GOT3 (cell line): Measurements from ENCODE around the gene MEGF10.

ENCODE experiments used
- DNase-seq: peaks from one replicate; lab custom pipeline; 2025; ENCODE audit warnings: mixed read lengths; lab: John Stamatoyannopoulos, UW

MEGF10 gene

DNA sequence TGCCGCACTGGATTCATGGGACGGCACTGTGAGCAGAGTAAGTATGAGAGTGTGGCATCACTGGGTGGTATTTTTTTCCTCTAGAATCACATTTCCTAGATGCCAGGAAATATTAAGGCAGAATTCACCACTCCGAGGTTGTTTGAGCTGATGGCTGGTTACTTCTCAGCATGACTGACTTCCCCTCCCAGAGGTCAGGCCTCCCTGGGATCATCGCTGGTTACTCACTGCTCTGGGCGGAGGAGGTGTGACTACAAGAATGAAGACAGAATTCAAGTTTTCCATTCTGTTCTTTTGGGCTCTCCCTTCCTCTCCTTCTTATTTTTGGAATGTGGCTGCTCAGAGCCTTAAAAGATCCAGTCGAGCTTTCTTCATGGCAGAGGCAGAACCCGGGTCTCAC is 150.2 kb downstream of the MEGF10 start:
- DNase-seq = no peak

DNA sequence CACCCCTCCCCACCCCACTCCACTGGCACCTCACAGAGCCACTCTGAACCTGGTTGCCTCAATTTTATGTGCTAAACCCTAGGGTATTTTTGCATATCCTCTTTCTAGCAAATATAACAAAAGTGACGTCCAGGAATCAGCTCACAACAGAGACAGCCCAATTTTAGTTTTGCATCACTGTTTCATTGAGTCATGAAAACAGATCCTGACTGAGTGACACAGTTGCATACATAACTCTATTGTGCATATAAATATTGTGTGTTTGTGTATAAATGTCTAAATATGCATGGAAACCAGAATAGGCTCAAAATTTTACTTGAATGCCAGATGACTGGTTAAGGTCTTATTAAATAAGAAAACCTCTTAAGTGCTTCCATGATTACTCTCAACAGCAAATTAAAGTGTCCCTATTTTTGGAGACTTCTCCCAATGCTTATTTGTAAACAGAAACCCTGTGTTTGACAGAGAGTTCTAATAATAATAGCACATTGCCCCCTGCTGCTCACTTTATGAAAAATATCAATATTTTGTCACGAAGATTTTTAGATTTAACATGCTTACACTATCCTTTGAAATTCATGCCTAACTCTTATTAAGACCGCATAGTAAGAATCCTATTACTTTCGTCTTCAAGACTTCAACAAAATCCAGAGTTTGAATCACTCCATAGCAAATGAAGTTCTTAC is 151.3 kb downstream of the MEGF10 start:
- no peak for DNase-seq

DNA sequence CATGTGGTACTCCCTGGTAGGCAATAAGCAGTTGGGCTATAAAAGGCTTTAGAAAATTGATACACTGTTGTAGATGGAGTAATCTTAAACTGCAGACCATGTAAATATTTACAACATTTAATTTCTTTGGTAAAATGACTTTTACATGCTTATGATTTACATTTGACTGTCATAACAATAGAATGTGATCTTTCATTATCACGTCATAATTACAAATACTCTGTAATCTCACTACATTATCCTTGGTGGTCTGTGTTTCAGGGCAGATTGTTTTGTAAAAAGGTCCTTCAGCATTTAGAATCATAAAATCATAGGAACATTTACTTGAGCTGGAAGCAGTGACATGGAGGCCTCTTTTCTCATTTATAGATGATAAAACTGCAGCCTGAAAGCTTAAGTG is 153.6 kb downstream of the MEGF10 start:
- DNase-seq = no peak

DNA sequence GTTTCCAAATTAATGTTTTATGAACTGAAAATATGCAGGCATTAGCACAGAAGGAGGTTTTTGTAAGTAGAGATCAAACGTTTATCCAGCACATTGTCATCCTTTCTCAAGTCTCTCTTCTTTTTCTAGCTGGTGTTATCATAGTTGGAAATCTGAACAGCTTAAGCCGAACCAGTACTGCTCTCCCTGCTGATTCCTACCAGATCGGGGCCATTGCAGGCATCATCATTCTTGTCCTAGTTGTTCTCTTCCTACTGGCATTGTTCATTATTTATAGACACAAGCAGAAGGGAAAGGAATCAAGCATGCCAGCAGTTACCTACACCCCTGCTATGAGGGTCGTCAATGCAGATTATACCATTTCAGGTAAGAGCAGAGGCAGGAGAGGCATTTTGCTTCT is 154.7 kb downstream of the MEGF10 start:
- no peak for DNase-seq

DNA sequence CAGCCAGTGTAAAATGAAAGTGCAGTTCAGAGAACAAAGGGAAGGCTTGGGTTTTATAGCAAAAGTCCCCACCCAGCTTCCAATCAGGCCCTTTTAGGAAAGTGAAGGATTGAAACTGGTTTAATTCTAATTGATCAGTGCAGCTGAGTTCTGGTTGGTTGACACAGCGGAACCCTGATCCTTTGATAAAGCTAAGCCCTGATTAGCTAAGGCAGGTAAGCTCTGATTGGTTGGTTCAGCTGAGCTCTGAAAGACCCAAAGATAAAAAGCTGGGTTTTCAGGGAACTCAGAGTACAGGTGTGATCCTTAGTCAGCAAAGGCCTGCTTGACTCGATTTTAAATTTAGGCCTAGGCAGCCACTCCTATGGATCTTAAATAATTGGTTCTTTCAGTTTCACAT is 156.0 kb downstream of the MEGF10 start:
- no peak for DNase-seq

DNA sequence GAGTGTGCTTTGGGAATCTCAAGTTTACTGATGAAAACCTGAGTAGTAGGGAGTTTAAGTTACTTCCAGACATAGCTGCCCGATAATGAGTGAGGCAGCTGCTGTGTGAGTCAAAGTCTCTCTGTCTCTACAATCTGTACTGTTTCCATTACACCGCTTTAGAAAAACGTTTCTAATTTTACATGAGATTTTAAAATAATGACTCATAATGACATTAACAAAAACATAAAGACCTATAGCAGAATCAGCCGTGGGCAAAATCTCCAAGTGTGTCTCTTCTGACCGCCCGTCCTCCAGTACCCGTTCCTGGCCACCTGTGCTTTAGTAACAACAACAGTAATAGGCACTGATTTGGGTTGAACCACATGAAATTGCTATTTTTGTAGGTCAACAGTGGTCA is 157.2 kb downstream of the MEGF10 start:
- DNase-seq = no peak

DNA sequence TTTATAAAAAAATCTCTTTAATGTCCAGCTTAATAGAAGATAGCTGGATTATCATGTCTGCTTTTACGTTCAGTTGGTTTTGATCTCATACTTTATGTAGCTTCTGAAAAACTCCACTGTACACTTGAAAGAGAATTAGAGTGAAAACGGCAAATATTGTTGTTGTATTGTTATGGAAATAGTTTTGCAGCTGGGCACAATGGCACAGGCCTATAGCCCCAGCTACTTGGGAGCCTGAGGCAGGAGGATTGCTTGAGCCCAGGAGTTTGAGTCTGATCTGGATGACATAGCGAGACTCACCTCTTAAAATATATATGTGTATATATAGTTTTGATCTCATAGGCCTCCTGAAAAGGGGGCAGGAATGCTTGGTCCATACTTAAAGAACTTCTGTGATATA is 159.4 kb downstream of the MEGF10 start:
- DNase-seq = no peak

DNA sequence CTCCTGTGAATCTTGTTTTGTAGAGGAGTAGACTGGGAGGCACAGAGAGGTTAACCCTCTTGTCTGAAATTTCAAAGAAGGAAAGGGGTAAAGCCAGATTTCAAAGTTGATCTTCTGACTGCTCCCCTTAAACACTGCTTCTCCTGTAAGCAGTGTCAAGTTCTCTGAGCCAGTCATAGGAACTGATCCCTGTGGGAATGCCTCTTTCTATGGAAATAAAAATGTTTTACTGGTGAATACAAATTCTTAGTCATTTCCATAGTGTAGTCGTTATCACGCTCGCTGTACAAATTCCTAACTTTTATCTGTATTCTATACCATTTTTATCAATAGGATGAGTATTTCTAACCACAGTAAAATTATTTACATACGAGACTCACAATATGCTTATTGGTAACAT is 160.5 kb downstream of the MEGF10 start:
- no peak for DNase-seq

DNA sequence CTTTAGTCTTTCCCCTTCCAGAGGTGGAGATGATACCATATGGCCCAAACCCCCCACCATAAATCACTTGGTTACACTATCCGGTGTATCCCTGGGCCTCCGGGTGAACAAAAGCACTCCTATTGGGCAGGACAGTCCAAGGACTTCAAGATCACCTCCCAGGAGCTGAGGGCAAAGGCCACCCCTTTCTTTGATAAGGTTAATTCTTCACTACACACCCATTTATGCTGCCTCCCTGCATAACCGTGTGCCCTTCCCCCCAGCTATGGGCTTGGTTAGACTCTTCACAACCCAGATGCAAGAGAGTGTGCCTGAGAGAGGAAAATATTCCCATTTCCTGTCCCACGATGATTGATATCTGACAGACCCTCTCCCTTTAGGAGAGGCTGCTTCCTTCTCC is 162.0 kb downstream of the MEGF10 start:
- DNase-seq = no peak

DNA sequence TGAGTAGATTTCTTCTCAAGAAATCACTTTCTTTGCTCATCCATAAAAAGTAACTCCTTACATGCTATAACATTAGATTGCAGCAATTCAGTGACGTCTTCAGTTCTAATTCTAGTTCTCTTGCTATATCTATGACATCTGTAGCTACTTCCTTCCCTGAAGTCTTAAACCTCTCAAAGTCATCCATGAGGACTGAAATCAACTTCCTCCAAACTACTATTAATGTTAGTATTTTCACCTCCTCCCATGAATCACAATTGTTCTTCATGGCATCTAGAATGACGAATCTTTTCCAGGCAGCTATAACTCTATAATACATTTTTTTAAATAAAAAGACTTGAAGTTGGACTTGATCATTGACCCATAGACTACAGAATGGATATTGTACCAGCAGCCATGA is 180.6 kb downstream of the MEGF10 start:
- DNase-seq = no peak

DNA sequence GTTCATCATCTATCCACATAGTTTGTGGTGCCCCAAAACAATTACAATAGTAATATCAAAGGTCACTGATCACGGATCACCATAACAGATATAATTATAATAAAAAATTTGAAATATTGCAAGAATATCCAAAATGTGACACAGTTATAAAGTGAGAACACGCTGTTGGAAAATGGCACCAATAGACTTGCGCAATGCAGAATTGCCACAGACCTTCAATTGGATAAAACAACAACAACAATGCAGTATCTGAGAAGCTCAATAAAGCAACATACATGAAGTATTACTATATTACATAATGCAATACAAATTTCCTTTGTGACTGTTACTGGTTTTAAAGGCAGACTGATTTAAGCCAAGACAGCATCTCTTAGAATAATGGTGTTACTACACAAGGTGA is 182.1 kb downstream of the MEGF10 start:
- no peak for DNase-seq

DNA sequence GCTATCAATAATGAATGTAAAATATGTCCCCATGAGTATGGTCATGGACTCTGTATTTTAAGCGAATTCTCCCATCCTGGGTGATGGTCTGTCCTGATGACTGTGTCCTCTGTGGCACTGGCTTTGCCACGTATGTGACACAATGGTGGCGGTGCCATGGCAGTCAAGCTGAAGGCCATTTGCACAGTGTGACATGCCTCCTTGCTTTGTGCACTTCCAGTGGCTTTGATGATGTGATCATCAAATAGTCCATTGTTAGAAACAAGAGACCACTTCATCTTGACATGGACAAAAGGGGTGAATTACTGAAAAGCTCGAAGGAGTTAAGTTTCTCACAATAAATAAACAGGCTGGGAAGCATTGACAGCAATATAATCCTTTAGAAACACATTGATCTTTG is 195.9 kb downstream of the MEGF10 start:
- DNase-seq = no peak

DNA sequence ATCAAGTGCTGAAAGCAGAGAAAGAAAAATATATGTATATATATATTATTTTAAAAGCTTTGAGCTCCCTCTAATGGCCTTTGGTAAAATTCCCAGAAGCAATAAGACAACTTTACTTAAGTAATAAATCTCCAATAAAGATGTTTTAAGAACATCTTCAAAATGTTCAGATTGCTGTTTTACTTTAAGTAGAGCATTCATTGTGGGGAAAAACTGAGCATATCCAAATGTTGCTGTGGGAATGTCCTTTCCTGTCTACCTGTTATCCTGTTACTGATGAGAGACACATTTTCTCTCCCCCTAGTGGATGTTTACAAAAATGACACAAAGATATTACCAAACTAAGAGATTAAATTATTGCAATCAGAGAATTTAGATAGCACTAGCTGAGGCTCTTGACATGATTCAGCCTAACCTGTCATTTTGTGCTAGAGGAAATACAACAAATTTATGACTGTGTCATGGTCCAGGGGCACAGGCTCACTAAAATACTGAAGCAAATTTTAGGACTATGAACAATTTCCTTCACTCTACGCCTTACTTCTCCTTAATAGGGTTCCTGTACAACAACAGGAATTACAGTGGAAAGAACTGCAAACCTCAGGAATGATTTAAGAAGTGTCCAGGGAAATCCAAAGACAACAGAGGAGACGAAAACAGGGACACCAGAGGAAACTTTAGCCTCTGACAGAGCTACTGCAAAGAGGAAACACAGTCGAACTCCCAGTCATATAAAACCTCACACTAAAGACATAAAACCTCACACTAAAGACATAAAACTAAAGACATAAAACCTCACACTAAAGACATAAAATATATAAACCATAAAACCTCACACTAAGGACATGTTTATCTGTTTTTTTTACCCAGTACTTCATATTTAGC is 202.5 kb downstream of the MEGF10 start:
- DNase-seq = no peak

DNA sequence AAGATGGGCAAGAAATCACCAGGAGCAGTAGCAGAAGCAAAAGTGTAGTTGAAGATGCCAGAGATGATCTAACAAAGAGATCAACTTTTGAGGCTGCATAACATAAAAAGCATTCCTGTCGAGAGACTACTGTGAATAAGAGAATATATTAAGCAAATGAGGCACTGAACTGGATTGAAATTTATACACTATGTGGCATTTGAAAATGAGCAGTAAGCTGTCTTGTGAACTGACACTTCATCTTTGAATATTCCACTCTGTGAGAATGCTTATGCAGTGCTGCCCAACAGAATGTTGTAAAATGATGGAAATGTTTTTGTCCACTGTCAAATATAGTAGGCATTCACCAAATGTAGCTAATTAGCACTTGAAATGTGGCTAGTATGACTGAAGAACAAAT is 208.0 kb downstream of the MEGF10 start:
- no peak for DNase-seq

DNA sequence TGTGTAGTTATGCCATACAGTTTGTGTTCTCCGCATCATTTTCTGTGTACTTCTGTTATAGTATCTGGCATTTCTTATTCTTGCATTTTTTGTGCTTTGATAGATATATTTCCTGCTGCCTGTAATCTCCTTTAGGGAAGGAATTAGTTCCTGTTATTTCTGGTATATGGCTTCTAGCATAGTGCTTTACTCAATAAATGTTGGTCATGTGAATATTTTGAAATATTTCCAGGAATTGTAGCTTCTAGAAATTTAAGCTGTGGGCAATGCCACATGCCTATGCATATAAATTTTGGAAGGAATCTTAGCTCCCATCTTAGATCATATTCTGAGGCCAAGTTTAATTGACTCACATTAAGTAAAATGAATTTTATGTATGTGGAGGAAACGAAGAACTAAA is 215.3 kb downstream of the MEGF10 start:
- DNase-seq = no peak

DNA sequence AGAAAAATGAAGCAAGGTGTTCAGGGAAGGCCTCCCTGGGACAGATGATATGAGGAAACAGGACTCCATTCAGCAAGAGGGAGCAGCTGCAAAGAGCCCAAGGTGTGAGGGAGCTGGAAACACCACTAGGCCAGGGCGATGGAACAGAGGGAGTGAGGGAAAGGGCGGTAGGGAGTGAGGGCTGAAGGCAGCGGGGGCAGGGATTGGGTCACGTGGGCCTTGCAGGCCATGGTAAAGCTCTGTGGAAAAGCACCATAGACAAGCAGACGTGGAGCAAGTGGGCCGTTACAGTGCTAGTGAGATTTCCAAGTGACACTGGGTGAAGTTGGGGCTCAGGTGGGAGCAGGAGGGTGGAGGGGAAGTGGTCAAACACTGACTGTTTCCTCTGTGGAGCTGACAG is 216.0 kb downstream of the MEGF10 start:
- no peak for DNase-seq

DNA sequence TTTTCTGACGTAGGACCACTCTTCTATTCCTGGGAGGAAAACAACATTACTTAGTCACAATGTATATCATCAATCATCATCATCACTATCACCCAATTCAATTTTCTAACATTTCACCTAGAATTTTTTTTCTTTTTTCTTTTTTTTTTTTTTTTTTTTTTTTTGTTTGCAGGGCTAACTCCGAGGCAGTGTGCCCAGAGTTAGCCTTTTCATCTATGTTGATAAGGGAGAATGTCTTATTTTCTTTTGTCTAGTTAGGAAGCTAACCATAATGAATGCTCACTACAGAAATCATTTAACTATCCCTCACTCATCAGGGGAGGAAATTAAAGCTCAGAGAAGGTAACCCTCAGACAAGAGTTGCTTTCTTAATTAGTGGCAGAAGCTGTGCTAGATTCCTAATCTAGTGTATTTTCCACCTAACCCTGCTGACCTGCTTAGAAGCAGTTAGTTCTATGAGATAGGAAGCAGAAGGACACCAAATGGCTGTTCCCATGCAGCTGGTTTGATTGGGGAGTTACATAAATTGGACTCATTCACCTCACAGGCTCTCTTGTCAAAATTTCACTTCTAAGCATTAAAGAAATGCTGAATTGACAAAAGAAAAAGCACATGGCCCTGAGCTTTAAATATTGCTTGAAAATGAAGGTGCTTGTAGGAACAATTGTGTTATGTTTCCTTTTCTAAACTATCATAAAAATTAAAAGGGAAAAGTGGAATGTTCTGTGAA is 218.2 kb downstream of the MEGF10 start:
- no peak for DNase-seq
